LHCN-M2 (cell line): ENCODE measurements around the gene SNX10. TPM values are rescaled to one million over a fixed set of nuclear protein-coding genes. Genes with fewer than 3 reads are reported as not detected.
A peak's percentile ranks its signal among the peaks of the same experiment; 100 is the strongest.

Source experiments
- DNase-seq: peaks from one replicate; pipeline ENCODE4 v3.0.0-alpha.2; 2012; ENCODE audit warnings: low read depth
- total RNA-seq: library from RNA; depleted of rRNA; stranded (reverse); fragments of >200 nt; gene quantifications from 2 replicates; pipeline ENCODE4 v1.2.3, GENCODE V29; 2014

SNX10 gene
- total RNA-seq, 1 experiment from 2014 or later, result not detected

- DNase-seq, result no peak
Observed at GRCh38 chr7:26367219-26367711, 75.6 kb downstream of the SNX10 start.

- peak; percentile 8 for DNase-seq
Observed at GRCh38 chr7:26368542-26368941, 76.9 kb downstream of the SNX10 start.

GRCh38 chr7:26369593-26369992 lies 77.9 kb downstream of the SNX10 start:
- DNase-seq, result peak; percentile 49

GRCh38 chr7:26370011-26370410 lies 78.3 kb downstream of the SNX10 start:
- no peak for DNase-seq

GRCh38 chr7:26372249-26372648 lies 80.6 kb downstream of the SNX10 start:
- no peak for DNase-seq

- DNase-seq, result no peak
Observed at GRCh38 chr7:26372704-26373103, 81.0 kb downstream of the SNX10 start.

- DNase-seq, result no peak
Observed at GRCh38 chr7:26374647-26375373, 83.1 kb downstream of the SNX10 start.

GRCh38 chr7:26375726-26376174 lies 84.1 kb downstream of the SNX10 start:
- DNase-seq, result no peak

- no peak for DNase-seq
Observed at GRCh38 chr7:26376175-26376917, 84.7 kb downstream of the SNX10 start.

GRCh38 chr7:26378016-26378415 lies 86.4 kb downstream of the SNX10 start:
- no peak for DNase-seq

GRCh38 chr7:26379711-26380110 lies 88.0 kb downstream of the SNX10 start:
- no peak for DNase-seq

- DNase-seq, result no peak
Observed at GRCh38 chr7:26381476-26382353, 90.1 kb downstream of the SNX10 start.

- no peak for DNase-seq
Observed at GRCh38 chr7:26385240-26385639, 93.6 kb downstream of the SNX10 start.

GRCh38 chr7:26387731-26388130 lies 96.1 kb downstream of the SNX10 start:
- DNase-seq, result no peak

GRCh38 chr7:26388256-26388655 lies 96.6 kb downstream of the SNX10 start:
- no peak for DNase-seq

- no peak for DNase-seq
Observed at GRCh38 chr7:26390016-26390415, 98.4 kb downstream of the SNX10 start.

- no peak for DNase-seq
Observed at GRCh38 chr7:26393818-26394217, 102.2 kb downstream of the SNX10 start.

GRCh38 chr7:26397332-26397731 lies 105.7 kb downstream of the SNX10 start:
- peak; percentile 1 for DNase-seq

GRCh38 chr7:26397796-26398426 lies 106.2 kb downstream of the SNX10 start:
- DNase-seq, result peak; percentile 4

- DNase-seq, result peak; percentile 14
Observed at GRCh38 chr7:26398427-26398755, 106.7 kb downstream of the SNX10 start.

- DNase-seq, result peak; percentile 13
Observed at GRCh38 chr7:26398756-26399509, 107.3 kb downstream of the SNX10 start.
